ENCODE data around the gene KDM2B. TPM values are rescaled to one million over a fixed set of nuclear protein-coding genes. Genes with fewer than 3 reads are reported as not detected.

KDM2B gene
- total and polyA plus RNA-seq, 3 donors from 2014 or later, result 30.4 to 59.8 (median 54.9) TPM

GRCh38 chr12:121523741-121524140 lies 57.1 kb downstream of the KDM2B start:
- Histone ChIP-seq H3K36me3 (ENCODE audit: low read depth, missing control alignments) (no peaks in the 10 kb centered on the region), H3K27me3 (no peaks in the 10 kb centered on the region), H3K27ac (no peak overlapping the region), H3K4me1 (no peaks in the 10 kb centered on the region), H3K4me3 (no peak overlapping the region), H3K9me3 (no peaks in the 10 kb centered on the region)
- no peak for DNase-seq
- intact Hi-C loops (cut with DNase I; ENCODE audit: low total_unique reads), result no loop called here
- TF ChIP-seq POLR2A (IDR thresholded peaks at IDR 0.05) (no peak), CTCF (IDR thresholded peaks at IDR 0.05) (no peak)
- 78 to 86% methylated on average over 16 of the region's 16 CpGs for WGBS, 2 donors

- H3K27ac ChIP-seq, result no peak overlapping the region
- H3K27me3 ChIP-seq, result no peaks in the 10 kb centered on the region
- no peaks in the 10 kb centered on the region for H3K4me1 ChIP-seq
- no peak overlapping the region for H3K4me3 ChIP-seq
- no peaks in the 10 kb centered on the region for H3K36me3 ChIP-seq (ENCODE audit: low read depth, missing control alignments)
- 80 to 87% methylated on average over 11 of the region's 11 CpGs for WGBS, 2 donors
- no peak for TF ChIP-seq CTCF (IDR thresholded peaks at IDR 0.05)
- TF ChIP-seq POLR2A (IDR thresholded peaks at IDR 0.05), result no peak
- no peak for DNase-seq
- intact Hi-C loops (cut with DNase I; ENCODE audit: low total_unique reads), result no loop called here
- no peaks in the 10 kb centered on the region for H3K9me3 ChIP-seq
Observed at GRCh38 chr12:121522971-121523370, 57.9 kb downstream of the KDM2B start.

GRCh38 chr12:121520586-121521086 lies 60.2 kb downstream of the KDM2B start:
- H3K36me3 ChIP-seq (ENCODE audit: low read depth, missing control alignments), result no peaks in the 10 kb centered on the region

GRCh38 chr12:121520119-121520518 lies 60.7 kb downstream of the KDM2B start:
- no peak overlapping the region for H3K27ac ChIP-seq
- H3K9me3 ChIP-seq, result no peaks in the 10 kb centered on the region
- peaks cover 3% of the 10 kb centered on the region for H3K4me1 ChIP-seq
- 94% methylated on average over 12 to 13 of the region's 13 CpGs for WGBS, 2 donors
- no peak overlapping the region for H3K4me3 ChIP-seq
- no peaks in the 10 kb centered on the region for H3K27me3 ChIP-seq
- intact Hi-C loops (cut with DNase I; ENCODE audit: low total_unique reads), result no loop called here
- H3K36me3 ChIP-seq (ENCODE audit: low read depth, missing control alignments), result no peaks in the 10 kb centered on the region
- DNase-seq, result no peak
- TF ChIP-seq CTCF (IDR thresholded peaks at IDR 0.05) (no peak), POLR2A (IDR thresholded peaks at IDR 0.05) (no peak)

More at GRCh38 chr12:121520586-121521086, 60.2 kb downstream of the KDM2B start:
- H3K27me3 ChIP-seq, result no peaks in the 10 kb centered on the region
- no peak overlapping the region for H3K27ac ChIP-seq
- intact Hi-C loops (cut with DNase I; ENCODE audit: low total_unique reads), result no loop called here
- DNase-seq, result no peak
- WGBS, 2 donors, result 62 to 84% methylated on average over 20 of the region's 20 CpGs
- H3K4me1 ChIP-seq, result peaks cover under 1% of the 10 kb centered on the region
- no peaks in the 10 kb centered on the region for H3K9me3 ChIP-seq
- H3K4me3 ChIP-seq, result no peak overlapping the region
- no peak for TF ChIP-seq POLR2A (IDR thresholded peaks at IDR 0.05)
- no peak for TF ChIP-seq CTCF (IDR thresholded peaks at IDR 0.05)

- H3K36me3 ChIP-seq (ENCODE audit: low read depth, missing control alignments), result no peaks in the 10 kb centered on the region
- peaks cover 3% of the 10 kb centered on the region for H3K4me1 ChIP-seq
- intact Hi-C loops (cut with DNase I; ENCODE audit: low total_unique reads), result no loop called here
- DNase-seq, result no peak
- no peak overlapping the region for H3K27ac ChIP-seq
- no peak overlapping the region for H3K4me3 ChIP-seq
- TF ChIP-seq POLR2A (IDR thresholded peaks at IDR 0.05) (no peak), CTCF (IDR thresholded peaks at IDR 0.05) (no peak)
- H3K27me3 ChIP-seq, result no peaks in the 10 kb centered on the region
- H3K9me3 ChIP-seq, result no peaks in the 10 kb centered on the region
Observed at GRCh38 chr12:121519227-121519626, 61.6 kb downstream of the KDM2B start.
